CD4-positive, CD25-positive, alpha-beta regulatory T cell (primary cell): ENCODE results near the gene FGFRL1. TPM values are rescaled to one million over a fixed set of nuclear protein-coding genes. Genes with fewer than 3 reads are reported as not detected.

Experiments
- ATAC-seq, 2 donors: fragments of 150-1000 bp; cut with Tn5 transposase; one replicate each; pipeline ENCODE4 v1.10.0; 2021; ENCODE audit warnings: low read depth in 2 of 2, moderate number of reproducible peaks in 2 of 2, moderate library complexity in 1 of 2
- DNase-seq, 3 donors: peaks; one replicate each; pipeline versions ENCODE4 v3.0.0 to v3.0.0-alpha.2; 2012 to 2022; ENCODE audit warnings: mixed read lengths in 1 of 3
- H3K27ac ChIP-seq: one replicate; pipeline ENCODE4 v1.7.0; 2013; ENCODE audit warnings: mild to moderate bottlenecking, low read length; ENCODE audit not compliant: insufficient read depth, poor library complexity, severe bottlenecking
- H3K27me3 ChIP-seq: one replicate; pipeline ENCODE4 v1.7.0; 2013; ENCODE audit warnings: low read length; ENCODE audit not compliant: control insufficient read depth, insufficient read depth
- H3K36me3 ChIP-seq: one replicate; pipeline ENCODE4 v1.7.0; 2013; ENCODE audit warnings: mild to moderate bottlenecking, low read length, moderate library complexity; ENCODE audit not compliant: control insufficient read depth, insufficient read depth
- H3K4me1 ChIP-seq: 2 replicates; pipeline ENCODE4 v1.7.0; 2013; ENCODE audit warnings: mild to moderate bottlenecking, low read length; ENCODE audit not compliant: insufficient read depth, control insufficient read depth, poor library complexity, severe bottlenecking
- H3K4me3 ChIP-seq: one replicate; pipeline ENCODE4 v1.7.0; 2013; ENCODE audit warnings: low read depth, mild to moderate bottlenecking, low read length, moderate library complexity
- H3K9me3 ChIP-seq, 2 experiments: 1 replicate in 1 of 2; 2 replicates in 1 of 2; pipeline ENCODE4 v1.7.0; 2013; ENCODE audit warnings: low read length in 2 of 2, mild to moderate bottlenecking in 1 of 2, moderate library complexity in 1 of 2; ENCODE audit not compliant: control insufficient read depth in 2 of 2
- H3K27ac Mint-ChIP-seq, 3 donors: one replicate each; pipeline ENCODE4 v1.8.0; 2020 to 2022; ENCODE audit warnings: mild to moderate bottlenecking in 3 of 3, mixed read lengths in 3 of 3, moderate library complexity in 2 of 3
- H3K27me3 Mint-ChIP-seq: one replicate; pipeline ENCODE4 v1.8.0; 2022; ENCODE audit warnings: mild to moderate bottlenecking, mixed read lengths
- H3K36me3 Mint-ChIP-seq: one replicate; pipeline ENCODE4 v1.8.0; 2020; ENCODE audit warnings: mixed read lengths
- H3K4me1 Mint-ChIP-seq, 4 donors: one replicate each; pipeline ENCODE4 v1.8.0; 2020 to 2022; ENCODE audit warnings: mixed read lengths in 4 of 4, mild to moderate bottlenecking in 1 of 4
- H3K4me3 Mint-ChIP-seq, 4 donors: one replicate each; pipeline ENCODE4 v1.8.0; 2020 to 2022; ENCODE audit warnings: mild to moderate bottlenecking in 4 of 4, mixed read lengths in 4 of 4, moderate library complexity in 3 of 4
- H3K9me3 Mint-ChIP-seq, 7 donors: one replicate each; pipeline ENCODE4 v1.8.0; 2020 to 2022; ENCODE audit warnings: mixed read lengths in 7 of 7, mild to moderate bottlenecking in 3 of 7, moderate library complexity in 2 of 7
- polyA plus RNA-seq, 4 donors: library from polyadenylated mRNA; unstranded; fragments of 300-500 nt; fragmentation: Illumina TruSeq; gene quantifications; one replicate each; pipeline ENCODE4 v1.2.3, GENCODE V29; 2021
- total RNA-seq: library from RNA; stranded (reverse); gene quantifications from one replicate; pipeline ENCODE4 v1.2.3, GENCODE V29; 2022

FGFRL1 gene
- total and polyA plus RNA-seq, 5 donors from 2014 or later: 0.27 to 14.3 (median 0.35) TPM

DNA sequence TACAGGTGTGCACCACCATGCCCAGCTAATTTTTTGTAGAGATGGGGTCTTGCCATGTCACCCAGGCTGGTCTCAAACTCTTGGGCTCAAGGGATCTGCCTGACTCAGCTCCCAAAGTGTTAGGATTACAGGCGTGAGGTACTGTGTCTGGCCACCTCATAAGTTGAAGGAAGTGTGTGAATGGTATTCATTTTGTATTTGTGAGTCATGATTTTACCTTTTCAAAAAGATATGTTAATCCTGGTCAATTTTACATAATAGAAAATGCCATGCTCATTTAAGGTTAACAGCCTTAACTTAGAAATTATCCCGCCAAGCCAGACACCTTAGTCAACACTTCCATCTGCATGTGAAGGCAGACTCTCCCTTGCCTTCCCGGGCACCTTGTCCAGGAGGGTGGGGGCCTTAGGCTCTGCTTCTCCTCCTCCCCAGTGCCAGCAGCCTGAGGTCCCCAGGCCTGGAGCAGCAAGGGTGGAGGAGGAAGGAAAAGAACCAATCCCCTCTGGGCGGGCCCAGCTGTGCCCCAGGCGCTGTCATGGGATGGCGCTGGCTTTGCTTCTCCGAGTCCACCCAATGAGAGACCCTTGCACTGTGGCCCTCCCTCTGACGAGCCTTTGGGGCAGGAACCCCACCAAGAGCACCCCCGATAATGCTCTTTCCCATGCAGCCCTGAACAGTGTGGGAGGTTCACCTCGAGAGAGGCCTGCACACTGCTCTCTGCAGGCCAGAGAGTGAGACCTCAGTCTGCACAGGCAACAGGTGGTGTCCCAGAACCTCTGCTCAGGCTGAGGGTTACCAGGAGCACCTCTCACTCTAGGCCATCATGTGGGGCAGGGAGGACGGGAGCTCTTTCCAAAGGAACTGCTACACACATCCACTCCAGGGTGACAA, 64.6 kb downstream of the FGFRL1 start:
- H3K4me3 Mint-ChIP-seq: no peak overlapping the region
- no peak for DNase-seq
- H3K27me3 Mint-ChIP-seq: peaks cover 7% of the 10 kb centered on the region
- no peaks in the 10 kb centered on the region for H3K9me3 ChIP-seq
- no peaks in the 10 kb centered on the region for H3K4me1 ChIP-seq
- peaks cover 3% of the 10 kb centered on the region for H3K27me3 ChIP-seq
- no peaks in the 10 kb centered on the region for H3K36me3 Mint-ChIP-seq
- H3K4me1 Mint-ChIP-seq: peaks cover 0 to 13% (median 7%) of the 10 kb centered on the region in 4 donors
- H3K4me3 ChIP-seq: no peak overlapping the region
- ATAC-seq: peak in 1 of 2 donors; percentile 5
- H3K27ac Mint-ChIP-seq: no peak overlapping the region
- H3K27ac ChIP-seq: no peak overlapping the region
- peaks cover 0 to 4% (median 0%) of the 10 kb centered on the region in 7 donors for H3K9me3 Mint-ChIP-seq
- no peaks in the 10 kb centered on the region for H3K36me3 ChIP-seq

Other genes with a start within 250 kb of the FGFRL1 start
- gene CPLX1, start 185.5 kb upstream of the FGFRL1 start, total RNA-seq: 0.62 TPM
- under 1 TPM in 1 of 4 donors, not detected in 3; 0.16 TPM for gene CPLX1, start 185.5 kb upstream of the FGFRL1 start, polyA plus RNA-seq
- 254 TPM for gene GAK, start 79.3 kb upstream of the FGFRL1 start, total RNA-seq
- gene GAK, start 79.3 kb upstream of the FGFRL1 start, polyA plus RNA-seq: 10 to 100 TPM; 37.5 to 50.7 (median 39.1) TPM
- gene TMEM175, start 79.2 kb upstream of the FGFRL1 start, total RNA-seq: 46.0 TPM
- gene TMEM175, start 79.2 kb upstream of the FGFRL1 start, polyA plus RNA-seq: 10 to 100 TPM; 12.1 to 17.5 (median 14.1) TPM
- 22.5 TPM for gene DGKQ, start 38.1 kb upstream of the FGFRL1 start, total RNA-seq
- gene DGKQ, start 38.1 kb upstream of the FGFRL1 start, polyA plus RNA-seq: 1 to 10 TPM; 2.4 to 5.4 (median 3.1) TPM
- gene IDUA, start 24.6 kb upstream of the FGFRL1 start, total RNA-seq: 55.5 TPM
- 10 to 100 TPM in 1 of 4 donors, 1 to 10 TPM in 3; 7.5 to 13.1 (median 8.5) TPM for gene IDUA, start 24.6 kb upstream of the FGFRL1 start, polyA plus RNA-seq
- gene SLC26A1, start 18.2 kb upstream of the FGFRL1 start, total RNA-seq: 0.37 TPM
- 1 to 10 TPM in 2 of 4 donors, under 1 TPM in 2; 0.42 to 1.7 (median 1.0) TPM for gene SLC26A1, start 18.2 kb upstream of the FGFRL1 start, polyA plus RNA-seq
- 3.2 TPM for gene RNF212, start 101.9 kb downstream of the FGFRL1 start, total RNA-seq
- gene RNF212, start 101.9 kb downstream of the FGFRL1 start, polyA plus RNA-seq: 1 to 10 TPM; 2.8 to 5.4 (median 3.2) TPM
- 23.9 TPM for gene SPON2, start 161.0 kb downstream of the FGFRL1 start, total RNA-seq
- 1 to 10 TPM; 3.4 to 8.1 (median 6.2) TPM for gene SPON2, start 161.0 kb downstream of the FGFRL1 start, polyA plus RNA-seq
- 198 TPM for gene CTBP1, start 237.5 kb downstream of the FGFRL1 start, total RNA-seq
- 10 to 100 TPM; 32.4 to 82.8 (median 52.0) TPM for gene CTBP1, start 237.5 kb downstream of the FGFRL1 start, polyA plus RNA-seq